Ureter (tissue), 1 donor: ENCODE measurements around the gene GNAZ. TPM values are rescaled to one million over a fixed set of nuclear protein-coding genes. Genes with fewer than 3 reads are reported as not detected.
"Not testable (repeated sequence)": the region's sequence is repeated elsewhere in the genome, so short reads cannot be mapped to it uniquely, and the experiment has no call there.

Experiments
- DNase-seq: peaks from one replicate; pipeline ENCODE4 v3.0.0-alpha.2; 2020; ENCODE audit warnings: low spot score
- total RNA-seq: library from RNA; stranded (reverse); gene quantifications from one replicate; pipeline ENCODE4 v1.2.4, GENCODE V29; 2023
- donor health status: DM: yes; HTN: yes; CAD: no.

The GNAZ gene
- 10.7 TPM for total RNA-seq

- no peak for DNase-seq
Measured at GRCh38 chr22:23070418-23071229, at the start of gene GNAZ. Gene GNAZ, plus strand, starts transcription at chr22:23070519. Its CDS starts 25,177 bp downstream, at chr22:23095696.

GRCh38 chr22:23020659-23021293 lies 49.5 kb upstream of the GNAZ start:
- DNase-seq: no peak

DNA sequence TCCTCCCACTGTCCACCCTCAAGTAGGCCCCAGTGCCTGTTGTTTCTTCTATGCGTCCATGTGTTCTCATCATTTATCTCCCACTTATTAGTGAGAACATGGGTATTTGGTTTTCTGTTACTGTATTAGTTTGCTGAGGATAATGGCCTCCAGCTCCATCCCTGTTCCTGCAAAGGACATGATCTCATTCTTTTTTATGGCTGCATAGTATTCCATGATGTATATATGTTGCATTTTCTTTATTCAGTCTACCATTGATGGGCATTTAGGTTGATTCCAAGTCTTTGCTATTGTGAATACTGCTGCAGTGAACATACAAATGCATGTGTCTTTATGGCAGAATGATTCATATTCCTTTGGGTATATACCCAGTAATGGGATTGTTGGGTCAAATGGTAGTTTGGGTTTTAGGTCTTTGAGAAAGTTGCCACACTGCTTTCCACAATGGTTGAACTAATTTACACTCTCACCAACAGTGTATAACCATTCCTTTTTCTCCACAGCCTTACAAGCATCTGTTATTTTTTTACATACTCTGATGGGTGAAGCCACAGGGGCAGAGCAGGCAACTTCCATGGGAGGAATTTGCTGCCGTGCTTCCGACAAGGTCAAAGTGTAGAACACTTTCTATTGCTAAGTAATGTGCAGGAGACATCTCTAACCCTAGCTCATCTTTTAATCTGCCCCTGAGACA lies 48.5 kb upstream of the GNAZ start:
- DNase-seq: not testable (repeated sequence)

DNA sequence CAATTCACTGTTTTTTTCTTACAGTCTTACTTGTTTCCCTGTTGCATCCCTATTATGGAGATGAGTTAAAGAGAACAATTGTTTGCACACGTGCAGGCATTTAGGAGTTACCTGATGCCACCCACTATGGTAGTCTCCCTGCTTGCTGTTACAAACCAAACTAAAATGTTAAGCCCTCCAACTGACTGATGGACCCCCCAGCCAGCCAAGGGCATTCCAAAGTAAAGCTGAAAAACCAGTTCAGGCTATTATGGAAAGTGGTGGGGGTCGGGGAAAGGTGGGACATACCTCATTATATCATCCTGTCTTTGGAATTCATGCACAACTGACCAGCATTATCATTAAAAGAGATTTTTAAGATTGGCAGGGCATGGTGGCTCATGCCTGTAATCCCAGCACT lies 47.0 kb upstream of the GNAZ start:
- no peak for DNase-seq

DNA sequence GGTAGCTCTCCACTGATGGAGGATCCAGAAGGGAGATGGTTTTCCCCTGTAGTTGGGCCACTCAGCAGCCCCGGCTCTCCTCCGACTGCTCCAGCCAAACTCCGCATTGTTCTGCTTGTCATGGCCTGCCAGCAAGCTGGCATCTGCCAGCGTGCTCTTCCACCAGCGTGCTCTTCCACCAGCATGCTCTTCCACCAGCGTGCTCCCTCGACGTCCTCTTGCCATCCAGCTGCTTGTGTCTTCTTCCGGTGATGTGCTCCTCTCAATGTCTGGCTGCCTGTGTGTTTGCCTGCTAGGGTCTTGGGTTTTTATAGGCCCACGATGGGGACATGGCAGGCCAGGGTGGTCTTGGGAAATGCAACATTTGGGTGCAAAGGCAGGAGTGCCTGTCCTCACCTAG lies 43.5 kb upstream of the GNAZ start:
- DNase-seq: no peak

- DNase-seq: not testable (repeated sequence)
Measured at GRCh38 chr22:23027849-23028248, 42.5 kb upstream of the GNAZ start.

- DNase-seq: no peak
Measured at GRCh38 chr22:23029521-23030228, 40.6 kb upstream of the GNAZ start.

DNA sequence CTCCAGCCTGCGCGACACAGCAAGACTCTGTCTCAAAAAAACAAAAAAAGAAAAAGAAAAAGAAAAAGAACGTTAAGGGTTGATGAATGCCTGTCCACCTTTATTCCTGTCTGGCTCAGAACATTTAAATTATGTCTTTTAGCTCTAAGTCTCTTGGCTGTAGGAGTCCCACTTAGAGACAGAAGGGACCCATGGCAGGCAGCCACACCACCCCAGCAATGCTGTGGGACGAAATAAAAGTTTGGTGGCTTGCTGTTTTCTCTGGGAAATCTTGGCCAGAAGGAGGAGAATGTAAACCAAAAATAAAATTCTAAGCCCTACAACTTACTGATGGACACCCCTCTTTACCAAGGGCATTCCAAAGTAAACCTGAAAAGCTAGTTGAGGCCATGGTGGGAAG lies 38.9 kb upstream of the GNAZ start:
- DNase-seq: no peak

DNA sequence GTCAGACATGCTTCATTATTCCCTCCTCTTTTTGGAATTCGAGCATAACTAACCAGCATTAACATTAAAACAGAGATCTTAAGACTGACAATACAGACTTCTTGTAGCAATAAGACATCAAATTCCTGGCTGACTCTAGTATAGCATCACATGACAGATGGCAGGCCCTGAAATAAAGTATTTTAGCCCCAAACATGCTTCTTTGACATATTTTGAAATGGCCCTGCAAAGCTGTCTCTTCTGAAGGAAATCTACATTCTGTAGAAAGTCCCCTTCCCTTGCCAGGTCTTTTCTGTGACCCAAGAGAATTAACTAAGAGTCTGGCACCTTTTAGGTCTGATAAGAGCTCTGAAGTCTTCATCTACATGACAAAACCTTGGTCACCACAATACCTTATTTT lies 38.5 kb upstream of the GNAZ start:
- no peak for DNase-seq

DNA sequence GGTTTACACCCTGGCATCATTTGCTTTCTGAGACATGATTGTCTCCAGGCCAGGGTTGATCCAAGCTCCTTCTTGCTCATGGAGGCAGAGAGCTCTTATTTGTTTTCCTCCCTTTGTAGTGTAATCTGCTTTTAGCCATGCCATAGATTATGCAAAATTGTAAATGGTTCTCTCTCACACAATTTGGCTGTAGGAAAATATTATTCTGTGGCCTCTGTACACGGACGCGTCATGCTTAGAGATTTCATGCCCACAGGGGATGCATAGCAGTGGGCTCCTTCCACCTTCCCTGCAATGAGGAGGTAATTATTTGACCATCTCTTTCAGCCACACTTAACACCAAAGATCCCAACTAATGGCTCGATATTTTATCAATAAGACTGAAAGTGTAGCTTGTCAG lies 37.7 kb upstream of the GNAZ start:
- DNase-seq: no peak

DNA sequence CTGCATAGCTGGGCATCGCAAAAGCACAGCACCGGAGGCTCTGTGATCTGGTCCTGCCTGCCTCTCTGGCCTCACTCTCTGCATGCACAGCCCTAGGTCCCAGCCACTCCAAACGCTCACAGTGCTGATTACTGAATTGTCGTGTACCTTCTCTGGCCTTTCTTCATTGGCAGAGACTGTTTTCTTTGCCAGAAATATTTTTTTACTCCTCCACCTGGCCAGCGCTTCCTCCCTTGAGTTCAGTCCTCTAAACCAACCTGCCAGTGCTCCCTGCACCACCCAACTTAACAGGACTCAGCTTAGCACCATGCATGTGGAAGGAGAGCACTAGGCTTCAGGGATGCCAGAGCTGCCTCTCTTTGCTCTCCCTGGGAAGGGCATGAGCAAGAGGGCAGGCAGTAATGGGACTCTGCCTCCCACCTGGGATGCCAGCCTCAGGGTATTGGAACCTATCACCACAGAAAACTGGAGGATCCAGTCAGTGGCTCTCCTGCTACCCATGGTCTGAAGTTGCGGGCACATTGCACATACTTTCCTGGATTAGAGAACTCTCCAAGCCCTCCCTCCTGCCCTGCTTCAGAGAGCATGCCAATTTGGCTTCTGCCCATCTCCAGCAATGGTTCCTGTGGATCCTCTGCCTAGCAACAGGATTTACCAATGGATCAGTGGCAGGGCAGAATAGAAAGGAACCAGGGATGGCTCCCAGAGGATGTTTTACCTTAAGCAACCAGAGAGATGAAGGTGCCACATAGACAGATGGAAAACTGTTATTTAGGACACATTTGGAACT lies 37.0 kb upstream of the GNAZ start:
- no peak for DNase-seq

DNA sequence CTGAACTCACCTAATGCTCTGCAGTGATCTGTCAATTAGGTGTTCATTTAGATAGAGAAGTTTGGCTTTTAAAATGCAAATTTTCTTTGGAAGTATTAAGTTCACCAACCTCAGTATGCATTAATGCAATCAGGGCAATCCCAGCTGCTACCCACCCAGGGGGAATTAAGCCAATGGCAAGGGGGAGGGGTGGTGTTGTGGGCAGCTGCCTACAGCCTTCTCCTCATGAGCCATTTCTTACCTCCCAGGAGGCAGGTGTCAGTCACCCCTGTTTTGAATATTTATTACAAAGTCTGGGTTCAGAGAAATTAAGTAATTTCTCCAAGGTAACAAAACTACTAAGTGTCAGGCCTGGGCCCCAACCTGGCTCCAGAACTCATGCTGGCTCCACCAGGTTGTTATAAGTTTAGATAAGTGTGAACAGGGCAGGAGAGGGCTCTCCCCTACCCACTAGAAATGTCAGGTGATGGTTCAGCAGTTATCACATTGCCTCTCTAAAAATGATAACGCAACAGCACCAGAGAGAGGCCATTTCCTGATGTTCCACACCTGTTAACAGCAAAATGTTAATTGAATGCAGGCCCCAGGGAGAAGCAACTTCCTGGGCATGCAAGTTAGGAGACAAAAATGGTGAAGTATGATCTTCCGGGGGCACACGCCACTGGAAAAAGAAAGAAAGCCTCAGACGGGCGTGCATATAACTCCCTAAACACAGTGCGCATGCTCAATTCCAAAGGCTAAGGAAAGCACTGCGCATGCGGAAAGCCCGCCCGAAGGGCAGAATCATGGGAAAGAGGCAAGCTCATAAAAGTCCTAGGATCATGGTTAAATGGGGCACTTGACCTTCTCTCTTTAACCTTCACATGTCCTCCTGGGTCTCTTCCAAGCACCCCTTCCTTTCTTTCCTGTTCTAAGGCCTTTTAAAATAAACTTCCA lies 35.4 kb upstream of the GNAZ start:
- DNase-seq: no peak

DNA sequence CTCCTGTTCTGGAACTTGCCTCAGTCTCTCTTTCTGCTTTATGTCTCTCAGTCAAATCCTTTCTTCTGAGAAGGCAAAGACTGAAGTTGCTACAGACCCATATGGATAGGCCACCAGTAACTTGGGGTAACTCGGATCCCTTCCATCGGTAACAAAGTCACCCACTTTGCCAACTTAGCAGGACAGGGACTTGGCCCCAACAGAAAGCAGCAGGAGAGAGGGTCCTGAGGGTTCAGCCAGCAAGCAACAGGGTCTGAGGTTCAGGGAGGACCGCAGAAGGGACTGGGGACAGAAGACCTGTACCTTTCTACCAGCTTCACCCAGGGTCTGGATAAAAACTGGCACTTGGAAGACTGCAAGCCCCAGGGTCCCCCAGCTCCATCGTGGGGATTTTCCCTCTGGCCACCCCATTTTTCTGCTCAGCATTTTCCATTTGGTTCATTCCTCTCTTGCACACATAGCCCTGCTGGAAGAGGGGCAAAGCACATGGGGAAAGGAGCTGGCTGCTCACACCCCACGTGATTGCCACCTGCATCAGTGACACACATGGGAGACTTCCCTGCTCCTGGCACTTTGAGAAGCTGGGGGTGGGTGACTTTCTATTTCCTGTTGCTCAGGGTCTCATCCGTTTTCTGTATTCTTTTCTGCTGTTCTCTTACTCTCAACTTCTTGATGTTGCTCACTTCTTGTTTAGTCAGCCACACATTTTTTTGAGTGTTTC lies 34.6 kb upstream of the GNAZ start:
- DNase-seq: no peak

DNA sequence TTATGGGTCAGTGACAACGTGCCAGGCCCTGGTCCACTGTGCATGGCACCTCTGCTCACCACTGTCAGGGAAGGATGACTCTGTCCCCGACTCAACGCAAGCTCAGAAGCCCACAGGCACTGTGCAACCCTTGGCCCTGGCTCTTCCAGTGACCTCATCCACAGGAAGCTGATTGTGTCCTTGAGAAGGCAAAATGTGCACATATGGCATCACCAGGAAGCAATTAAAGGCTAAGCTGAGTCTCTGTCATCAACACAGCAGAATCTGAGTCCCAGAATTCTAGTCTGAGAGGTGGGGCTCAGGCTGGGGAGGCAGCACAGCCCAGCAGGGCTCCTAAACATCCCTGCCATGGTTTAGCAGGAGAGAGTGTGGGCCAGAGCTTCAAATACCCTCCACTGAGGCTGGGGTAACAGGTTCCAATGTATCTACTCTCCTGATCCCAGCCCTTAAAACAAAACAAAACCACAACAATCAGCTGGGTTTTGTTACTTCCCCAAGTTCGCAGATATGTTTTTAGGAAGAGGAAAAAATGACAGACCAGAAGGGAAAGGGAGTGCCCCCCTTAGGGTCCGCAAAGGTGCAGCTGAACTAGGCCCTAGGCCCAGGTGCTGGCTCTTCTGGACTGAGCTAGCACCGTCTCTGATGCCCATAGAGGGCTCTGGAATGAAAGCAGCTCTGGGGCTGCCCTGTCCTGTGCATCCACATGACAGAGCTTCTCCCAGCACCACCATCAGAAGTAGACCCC lies 33.5 kb upstream of the GNAZ start:
- DNase-seq: no peak

DNA sequence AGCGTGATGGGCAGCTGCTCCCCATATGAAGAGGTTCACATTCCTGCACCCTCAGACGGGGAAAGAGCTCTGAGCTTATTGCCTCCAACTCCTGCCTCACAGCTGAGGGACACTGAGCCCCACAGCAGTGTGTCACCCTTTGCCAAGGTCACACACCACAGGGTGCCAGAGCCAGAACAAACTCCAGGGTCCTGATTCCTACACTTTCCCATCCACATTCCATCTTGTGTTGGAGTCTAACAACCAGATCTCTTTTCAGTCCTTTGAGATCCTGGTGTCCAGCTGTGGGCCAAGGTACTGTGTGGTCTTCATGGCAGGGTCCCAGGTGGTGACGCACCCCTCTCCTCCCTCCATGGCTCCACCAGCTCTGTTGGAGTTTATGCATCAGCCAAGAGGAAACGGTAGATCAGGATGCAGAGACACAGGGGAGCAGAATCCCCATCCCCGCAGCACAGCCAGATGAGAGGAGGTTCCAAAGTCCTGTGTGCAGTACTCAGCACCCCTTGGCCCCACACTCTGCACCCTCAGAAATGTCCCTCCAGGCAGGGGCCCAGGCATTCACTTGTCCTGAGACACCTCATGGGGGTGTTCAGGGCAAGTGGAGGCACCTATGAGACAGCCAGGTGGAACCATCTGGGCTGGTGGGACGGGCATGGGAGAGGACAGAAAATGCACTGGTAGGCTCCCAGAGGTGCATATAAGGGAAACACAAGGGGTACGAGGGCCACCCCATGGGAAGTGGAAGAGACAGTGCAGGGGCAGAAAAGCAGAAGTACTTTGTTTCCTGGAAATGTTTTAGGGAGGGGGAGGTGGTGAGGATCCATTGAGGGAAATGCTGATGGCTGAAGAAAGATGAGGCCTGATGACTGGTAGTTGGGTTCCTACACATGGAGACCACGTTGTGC lies 32.6 kb upstream of the GNAZ start:
- no peak for DNase-seq

DNA sequence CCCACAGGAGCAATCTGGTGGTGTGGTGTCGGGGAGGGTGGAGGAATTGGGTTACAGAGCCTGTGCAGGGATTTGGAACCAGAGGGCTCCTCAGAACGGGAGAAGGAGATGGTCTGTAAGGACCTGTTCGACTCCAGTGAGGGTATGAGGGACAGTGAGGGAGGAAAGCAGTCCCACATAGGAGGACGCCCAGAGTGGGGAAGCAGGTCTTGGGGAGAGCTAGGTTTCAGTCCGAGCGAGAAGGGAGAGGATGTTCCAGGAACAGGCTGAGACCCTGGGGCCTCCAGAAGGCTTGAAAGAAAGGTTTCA lies 32.0 kb upstream of the GNAZ start:
- no peak for DNase-seq

DNA sequence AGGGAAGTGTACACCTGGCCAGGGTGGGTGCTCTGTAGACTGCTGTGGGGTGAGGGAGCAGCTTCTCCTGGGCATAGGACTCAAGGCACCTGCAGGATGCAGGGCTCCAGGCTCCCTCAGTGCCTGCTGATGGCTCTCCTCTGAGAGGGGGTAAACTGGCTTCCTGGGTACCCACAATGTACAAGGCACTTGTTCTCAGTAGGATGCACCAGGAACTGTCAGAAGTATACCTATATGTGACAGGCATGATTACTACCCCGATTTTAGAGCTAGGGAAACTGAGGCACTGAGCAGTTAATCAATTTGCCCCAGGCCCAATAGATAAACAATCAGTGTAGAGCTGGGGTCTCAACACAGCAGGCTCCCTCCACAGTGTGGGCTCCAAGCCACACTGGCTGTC lies 31.4 kb upstream of the GNAZ start:
- DNase-seq: no peak

- DNase-seq: no peak
Measured at GRCh38 chr22:23042179-23042578, 28.1 kb upstream of the GNAZ start.
